Thoracic aorta (tissue), 2 donors: ENCODE measurements around the gene LZTFL1. TPM values are rescaled to one million over a fixed set of nuclear protein-coding genes. Genes with fewer than 3 reads are reported as not detected.

Experiments
- ATAC-seq: fragments of 150-250 bp; one replicate; pipeline ENCODE4 v1.8.0; 2017; ENCODE audit warnings: low read depth; ENCODE audit not compliant: insufficient number of reproducible peaks, low FRiP score
- DNase-seq: peaks from one replicate; pipeline ENCODE4 v3.0.0-alpha.2; 2020; ENCODE audit warnings: low spot score
- H3K27ac ChIP-seq, 2 donors: fragments of 200-600 bp; sonication (generic); 1 replicate in 1 of 2; 2 replicates in 1 of 2; pipeline ENCODE4 v1.5.1; 2016; ENCODE audit warnings: mild to moderate bottlenecking in 2 of 2, moderate library complexity in 2 of 2
- H3K27me3 ChIP-seq: fragments of 200-600 bp; sonication (generic); replicated peaks from 2 replicates; pipeline ENCODE4 v1.6.0; 2016; ENCODE audit warnings: mild to moderate bottlenecking; ENCODE audit not compliant: insufficient read depth
- H3K36me3 ChIP-seq: fragments of 200-600 bp; sonication (generic); one replicate; pipeline ENCODE4 v1.5.1; 2016
- H3K4me1 ChIP-seq, 2 donors: fragments of 200-600 bp; sonication (generic); 1 replicate in 1 of 2; 2 replicates in 1 of 2; pipeline versions ENCODE4 v1.5.1 to v1.6.0; 2016; ENCODE audit warnings: low read depth in 2 of 2, mild to moderate bottlenecking in 1 of 2; ENCODE audit not compliant: control insufficient read depth in 1 of 2
- H3K4me3 ChIP-seq: fragments of 200-600 bp; sonication (generic); 2 replicates; pipeline ENCODE4 v1.5.1; 2016; ENCODE audit warnings: mild to moderate bottlenecking
- H3K9me3 ChIP-seq: fragments of 200-600 bp; sonication (generic); 2 replicates; pipeline ENCODE4 v1.5.1; 2016
- CTCF ChIP-seq: fragments of 200-600 bp; sonication (generic); IDR thresholded peaks from one replicate; pipeline ENCODE4 v1.5.1; 2019; ENCODE audit warnings: antibody characterized with exemption
- total RNA-seq, 2 donors: library from RNA; depleted of rRNA; stranded (reverse); fragments of >200 nt; gene quantifications; one replicate each; pipeline versions ENCODE4 v1.1.0 to v1.2.3, GENCODE V29; 2016

Gene LZTFL1
- total RNA-seq, 2 donors from 2014 or later: 22.7 to 30.9 TPM

GRCh38 chr3:45871780-45872179 is 29.9 kb upstream of the LZTFL1 start:
- no peak overlapping the region for H3K4me3 ChIP-seq
- no peaks in the 10 kb centered on the region for H3K9me3 ChIP-seq
- no peaks in the 10 kb centered on the region for H3K27me3 ChIP-seq
- no peak for ATAC-seq
- DNase-seq: no peak
- H3K27ac ChIP-seq: no peak overlapping the region
- no peak for TF ChIP-seq CTCF
- no peaks in the 10 kb centered on the region for H3K4me1 ChIP-seq
- no peaks in the 10 kb centered on the region for H3K36me3 ChIP-seq

- no peak for TF ChIP-seq CTCF
- no peaks in the 10 kb centered on the region for H3K27me3 ChIP-seq
- no peak overlapping the region for H3K27ac ChIP-seq
These were observed 28.2 kb upstream of the LZTFL1 start for GRCh38 chr3:45870099-45870498.

GRCh38 chr3:45869638-45870037 is 27.7 kb upstream of the LZTFL1 start:
- no peak for ATAC-seq
- no peaks in the 10 kb centered on the region for H3K36me3 ChIP-seq
- no peak overlapping the region for H3K27ac ChIP-seq
- DNase-seq: no peak
- H3K4me1 ChIP-seq: no peaks in the 10 kb centered on the region
- TF ChIP-seq CTCF: no peak
- no peaks in the 10 kb centered on the region for H3K27me3 ChIP-seq
- H3K9me3 ChIP-seq: no peaks in the 10 kb centered on the region
- no peak overlapping the region for H3K4me3 ChIP-seq

More at GRCh38 chr3:45870099-45870498, 28.2 kb upstream of the LZTFL1 start:
- Histone ChIP-seq H3K36me3 (no peaks in the 10 kb centered on the region), H3K4me1 (no peaks in the 10 kb centered on the region), H3K9me3 (no peaks in the 10 kb centered on the region), H3K4me3 (no peak overlapping the region)
- no peak for ATAC-seq
- no peak for DNase-seq

GRCh38 chr3:45868650-45869049 is 26.7 kb upstream of the LZTFL1 start:
- DNase-seq (no peak), ATAC-seq (no peak)
- H3K9me3 ChIP-seq: peaks cover 1% of the 10 kb centered on the region
- H3K36me3 ChIP-seq: no peaks in the 10 kb centered on the region
- no peak overlapping the region for H3K4me3 ChIP-seq
- H3K4me1 ChIP-seq: no peaks in the 10 kb centered on the region
- no peaks in the 10 kb centered on the region for H3K27me3 ChIP-seq
- H3K27ac ChIP-seq: no peak overlapping the region
- no peak for TF ChIP-seq CTCF

GRCh38 chr3:45868213-45868612 is 26.3 kb upstream of the LZTFL1 start:
- no peak for DNase-seq
- Histone ChIP-seq H3K27ac (no peak overlapping the region), H3K4me1 (no peaks in the 10 kb centered on the region), H3K4me3 (no peak overlapping the region), H3K9me3 (peaks cover 3% of the 10 kb centered on the region), H3K27me3 (no peaks in the 10 kb centered on the region), H3K36me3 (no peaks in the 10 kb centered on the region)
- ATAC-seq: no peak
- no peak for TF ChIP-seq CTCF
